ENCODE measurements around the gene TMEM151B. TPM values are rescaled to one million over a fixed set of nuclear protein-coding genes. Genes with fewer than 3 reads are reported as not detected.

The TMEM151B gene
- polyA plus RNA-seq, 1 of the 3 experiments (the other 2 are of a cell fraction), result 0.05 TPM

DNA sequence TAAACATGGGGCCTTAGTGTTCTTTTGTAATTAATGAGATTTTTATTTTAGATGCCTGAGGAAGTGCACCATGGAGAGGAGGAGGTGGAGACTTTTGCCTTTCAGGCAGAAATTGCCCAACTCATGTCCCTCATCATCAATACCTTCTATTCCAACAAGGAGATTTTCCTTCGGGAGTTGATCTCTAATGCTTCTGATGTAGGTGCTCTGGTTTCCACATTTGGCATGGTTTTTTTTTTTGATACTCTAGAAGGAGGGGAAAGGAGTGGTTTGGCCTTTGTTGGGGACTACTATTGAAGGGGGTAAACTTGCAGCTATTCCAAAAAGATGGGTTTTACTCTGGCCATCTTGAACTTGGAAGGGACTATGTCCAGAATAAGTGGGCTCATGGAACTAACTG lies 21.7 kb upstream of the TMEM151B start:
- peaks cover 52% of the 10 kb centered on the region for H3F3A ChIP-seq (replicated peaks; ENCODE audit: insufficient read depth)
- 0% methylated on average over 1 of the region's 1 CpG for WGBS (ENCODE audit: low lambda C conversion rate)

DNA sequence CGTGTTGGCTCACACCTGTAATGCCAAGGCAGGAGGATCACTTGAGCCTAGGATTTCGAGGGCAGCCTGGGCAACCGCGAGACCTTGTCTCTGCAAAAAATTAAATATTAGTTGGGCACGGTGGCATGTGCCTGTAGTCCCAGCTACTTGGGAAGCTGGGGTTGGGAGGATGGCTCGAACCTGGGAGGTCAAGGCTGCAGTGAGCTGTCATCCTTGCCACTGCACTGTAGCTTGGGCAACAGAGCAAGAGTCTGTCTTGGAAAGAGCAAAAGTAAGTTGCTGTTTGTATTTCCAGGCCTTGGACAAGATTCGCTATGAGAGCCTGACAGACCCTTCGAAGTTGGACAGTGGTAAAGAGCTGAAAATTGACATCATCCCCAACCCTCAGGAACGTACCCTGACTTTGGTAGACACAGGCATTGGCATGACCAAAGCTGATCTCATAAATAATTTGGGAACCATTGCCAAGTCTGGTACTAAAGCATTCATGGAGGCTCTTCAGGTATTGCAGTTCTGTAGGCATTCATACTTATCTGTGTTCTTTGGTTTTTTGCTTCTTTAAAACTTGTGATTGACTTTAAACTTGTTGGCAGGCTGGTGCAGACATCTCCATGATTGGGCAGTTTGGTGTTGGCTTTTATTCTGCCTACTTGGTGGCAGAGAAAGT lies 21.0 kb upstream of the TMEM151B start:
- TF ChIP-seq MEF2A (IDR thresholded peaks at IDR 0.05; ENCODE audit: borderline replicate concordance, low read depth) (no peak), POLR2AphosphoS5 (IDR thresholded peaks at IDR 0.05; ENCODE audit: low read depth, low read length) (peak; percentile 8)
- DNase-seq, result no peak
- Histone ChIP-seq H3K9me2 (no peaks in the 10 kb centered on the region), H3K79me2 (ENCODE audit: insufficient read depth) (peaks cover 73% of the 10 kb centered on the region), H4K20me1 (ENCODE audit: insufficient read depth) (peaks cover 73% of the 10 kb centered on the region), H3K9me3 (no peaks in the 10 kb centered on the region), H3K4me1 (ENCODE audit: control insufficient read depth in 1 of 2, insufficient read depth in 2 of 2, low read depth in 1 of 2, low read length in 1 of 2) (peaks cover 13 to 33% of the 10 kb centered on the region in 2 experiments; a peak in 3 of 4 replicates), H3K9ac (peak overlapping the region; percentile 100; the same call in 1 of the 2 replicates), H2AFZ (ENCODE audit: low read depth) (no peak overlapping the region), H3K4me3 (ENCODE audit: low read depth in 2 of 2, low read length in 1 of 2) (peak overlapping the region; percentile 65 to 99), H3K27ac (ENCODE audit: low read depth in 2 of 2, low read length in 1 of 2) (peak overlapping the region in 1 of 2 experiments; percentile 86; a peak in 1 of 4 replicates), H3K36me3 (replicated peaks in 1 of 2; ENCODE audit: control insufficient read depth in 1 of 2, insufficient read depth in 2 of 2, low read length in 1 of 2) (peaks cover 58 to 61% of the 10 kb centered on the region in 2 experiments), H3K27me3 (ENCODE audit: insufficient read depth) (no peaks in the 10 kb centered on the region), H3K4me2 (peak overlapping the region; percentile 98), H3F3A (replicated peaks; ENCODE audit: insufficient read depth) (peaks cover 59% of the 10 kb centered on the region)
- ChIA-PET POLR2A (no interaction called here), CTCF (interaction anchor here (0.5 to 8.4 kb wide), 6 partner anchors 6 to 64 kb away, joined by 3 to 115 read pairs (median 40); partner anchors contain the start of genes AARS2, SLC29A1 and SLC35B2)
- 61% methylated on average over 9 of the region's 9 CpGs for WGBS (ENCODE audit: low lambda C conversion rate)

More for the DNA sequence above, 21.7 kb upstream of the TMEM151B start:
- Histone ChIP-seq H3K36me3 (replicated peaks in 1 of 2; ENCODE audit: control insufficient read depth in 1 of 2, insufficient read depth in 2 of 2, low read length in 1 of 2) (peaks cover 52 to 54% of the 10 kb centered on the region in 2 experiments), H2AFZ (ENCODE audit: low read depth) (no peak overlapping the region), H3K4me2 (peak overlapping the region; percentile 98), H3K9ac (peak overlapping the region; percentile 100), H4K20me1 (ENCODE audit: insufficient read depth) (peaks cover 66% of the 10 kb centered on the region), H3K9me3 (no peaks in the 10 kb centered on the region), H3K4me1 (ENCODE audit: control insufficient read depth in 1 of 2, insufficient read depth in 2 of 2, low read depth in 1 of 2, low read length in 1 of 2) (peaks cover 13 to 30% of the 10 kb centered on the region in 2 experiments; a peak in 3 of 4 replicates), H3K9me2 (no peaks in the 10 kb centered on the region), H3K27ac (ENCODE audit: low read depth in 2 of 2, low read length in 1 of 2) (peak overlapping the region; percentile 86; a peak in 3 of 4 replicates), H3K79me2 (ENCODE audit: insufficient read depth) (peaks cover 68% of the 10 kb centered on the region), H3K27me3 (ENCODE audit: insufficient read depth) (no peaks in the 10 kb centered on the region), H3K4me3 (ENCODE audit: low read depth in 2 of 2, low read length in 1 of 2) (peak overlapping the region; percentile 65 to 99)
- CTCF ChIA-PET, result interaction anchor here (0.5 to 8.4 kb wide), 9 partner anchors 7 to 151 kb away, joined by 3 to 115 read pairs (median 27); partner anchors contain the start of genes AARS2, SLC29A1 and SLC35B2
- no peak for TF ChIP-seq EP300 (IDR thresholded peaks at IDR 0.05; ENCODE audit: borderline replicate concordance in 1 of 2, low read depth in 1 of 2, low read length in 1 of 2)
- TF ChIP-seq, protein P1, sequence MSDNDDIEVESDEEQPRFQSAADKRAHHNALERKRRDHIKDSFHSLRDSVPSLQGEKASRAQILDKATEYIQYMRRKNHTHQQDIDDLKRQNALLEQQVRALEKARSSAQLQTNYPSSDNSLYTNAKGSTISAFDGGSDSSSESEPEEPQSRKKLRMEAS (IDR thresholded peaks at IDR 0.05; ENCODE audit: low read depth), result no peak
- no peak for TF ChIP-seq GATA2 (CRISPR knock-in tag; IDR thresholded peaks at IDR 0.05)
- no peak for TF ChIP-seq YY1 (IDR thresholded peaks at IDR 0.05; ENCODE audit: low read depth)
- no peak for TF ChIP-seq CHD2 (IDR thresholded peaks at IDR 0.05; ENCODE audit: low read length, partially characterized antibody)
- no peak for TF ChIP-seq POLR2AphosphoS5 (IDR thresholded peaks at IDR 0.05; ENCODE audit: low read depth, low read length)
- TF ChIP-seq, protein P2, sequence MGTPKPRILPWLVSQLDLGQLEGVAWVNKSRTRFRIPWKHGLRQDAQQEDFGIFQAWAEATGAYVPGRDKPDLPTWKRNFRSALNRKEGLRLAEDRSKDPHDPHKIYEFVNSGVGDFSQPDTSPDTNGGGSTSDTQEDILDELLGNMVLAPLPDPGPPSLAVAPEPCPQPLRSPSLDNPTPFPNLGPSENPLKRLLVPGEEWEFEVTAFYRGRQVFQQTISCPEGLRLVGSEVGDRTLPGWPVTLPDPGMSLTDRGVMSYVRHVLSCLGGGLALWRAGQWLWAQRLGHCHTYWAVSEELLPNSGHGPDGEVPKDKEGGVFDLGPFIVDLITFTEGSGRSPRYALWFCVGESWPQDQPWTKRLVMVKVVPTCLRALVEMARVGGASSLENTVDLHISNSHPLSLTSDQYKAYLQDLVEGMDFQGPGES (IDR thresholded peaks at IDR 0.05; ENCODE audit: low read depth, low read length), result no peak
- POLR2A ChIA-PET, result no interaction called here
- DNase-seq, result no peak
